Measurements from ENCODE around the gene GLP2R. TPM values are rescaled to one million over a fixed set of nuclear protein-coding genes. Genes with fewer than 3 reads are reported as not detected.

Gene GLP2R
- total RNA-seq, 4 donors from 2014 or later: 7.2 to 17.2 (median 12.2) TPM

DNA sequence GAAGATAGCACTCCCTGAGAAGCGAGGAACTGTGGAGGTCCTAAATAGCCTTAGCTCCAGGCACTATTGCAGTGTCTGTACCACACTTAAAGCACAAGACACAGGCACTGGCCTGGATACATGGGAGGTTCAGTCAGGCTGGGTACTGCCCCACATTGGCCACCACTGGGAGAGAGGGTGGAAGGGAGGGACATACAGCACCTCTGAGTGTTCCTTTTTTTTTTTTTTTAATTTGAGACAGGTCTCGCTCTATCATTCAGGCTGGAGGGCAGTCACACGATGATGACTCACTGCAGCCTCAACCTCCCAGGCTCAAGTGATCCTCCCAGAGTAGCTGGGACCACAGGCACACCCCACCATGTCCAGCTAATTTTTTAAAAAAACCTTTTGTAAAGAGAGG is 5.3 kb upstream of the GLP2R start:
- no peak for TF ChIP-seq POLR2A (IDR thresholded peaks at IDR 0.05)
- TF ChIP-seq POLR2AphosphoS5 (IDR thresholded peaks at IDR 0.05): no peak
- TF ChIP-seq EP300 (IDR thresholded peaks at IDR 0.05; ENCODE audit: low read depth): no peak
- TF ChIP-seq, protein P1, sequence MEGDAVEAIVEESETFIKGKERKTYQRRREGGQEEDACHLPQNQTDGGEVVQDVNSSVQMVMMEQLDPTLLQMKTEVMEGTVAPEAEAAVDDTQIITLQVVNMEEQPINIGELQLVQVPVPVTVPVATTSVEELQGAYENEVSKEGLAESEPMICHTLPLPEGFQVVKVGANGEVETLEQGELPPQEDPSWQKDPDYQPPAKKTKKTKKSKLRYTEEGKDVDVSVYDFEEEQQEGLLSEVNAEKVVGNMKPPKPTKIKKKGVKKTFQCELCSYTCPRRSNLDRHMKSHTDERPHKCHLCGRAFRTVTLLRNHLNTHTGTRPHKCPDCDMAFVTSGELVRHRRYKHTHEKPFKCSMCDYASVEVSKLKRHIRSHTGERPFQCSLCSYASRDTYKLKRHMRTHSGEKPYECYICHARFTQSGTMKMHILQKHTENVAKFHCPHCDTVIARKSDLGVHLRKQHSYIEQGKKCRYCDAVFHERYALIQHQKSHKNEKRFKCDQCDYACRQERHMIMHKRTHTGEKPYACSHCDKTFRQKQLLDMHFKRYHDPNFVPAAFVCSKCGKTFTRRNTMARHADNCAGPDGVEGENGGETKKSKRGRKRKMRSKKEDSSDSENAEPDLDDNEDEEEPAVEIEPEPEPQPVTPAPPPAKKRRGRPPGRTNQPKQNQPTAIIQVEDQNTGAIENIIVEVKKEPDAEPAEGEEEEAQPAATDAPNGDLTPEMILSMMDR (IDR thresholded peaks at IDR 0.05): no peak
- H3K9me3 ChIP-seq: no peaks in the 10 kb centered on the region

DNA sequence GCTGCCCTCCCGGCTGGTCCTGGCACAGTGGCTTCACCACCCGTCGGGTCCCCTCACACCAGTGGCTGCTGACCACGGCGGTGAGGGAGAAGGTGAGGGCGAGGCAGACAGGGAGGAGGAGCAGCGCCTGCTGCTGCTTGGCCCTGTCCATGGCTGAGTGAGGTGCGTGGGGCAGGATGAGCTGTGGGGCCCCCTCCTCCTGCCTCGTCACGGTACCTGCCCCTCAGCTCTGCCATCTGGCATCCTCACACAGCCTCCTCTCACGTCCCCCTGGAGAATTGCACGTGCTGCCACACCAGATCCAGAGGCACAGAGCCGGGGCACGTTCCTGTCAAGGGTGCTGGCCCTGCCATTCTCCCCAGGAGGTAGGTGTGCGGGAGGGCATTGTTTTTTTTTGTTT is 3.8 kb upstream of the GLP2R start, which contains the start of gene GSG1L2:
TSS of gene GSG1L2 (minus strand) at position 159 of the 400 bp plus-strand sequence. CDS start at position 151, 8 bp downstream.
- Histone ChIP-seq H3K4me1 (no peaks in the 10 kb centered on the region), H3K4me3 (no peak within 1 kb of the TSS), H3K9me3 (no peaks in the 10 kb centered on the region), H3K27me3 (no peaks in the 10 kb centered on the region), H3K27ac (no peak within 1 kb of the TSS), H3K36me3 (no peaks in the 10 kb centered on the region)
- intact Hi-C loops (cut with DNase I; ENCODE audit: low total_unique reads): no loop called here
- no peak for DNase-seq
- TF ChIP-seq POLR2A (IDR thresholded peaks at IDR 0.05) (no peak), POLR2AphosphoS5 (IDR thresholded peaks at IDR 0.05) (no peak), EP300 (IDR thresholded peaks at IDR 0.05; ENCODE audit: low read depth) (no peak)
- TF ChIP-seq, protein P1 (IDR thresholded peaks at IDR 0.05): no peak
- 68% methylated on average over 14 of the region's 15 CpGs; no CpG with 5 or more reads in 1 of the 2 donors for WGBS, 2 donors (ENCODE audit: low coverage in 1 of 2)
- in situ Hi-C loops (cut with MboI; ENCODE audit: low pct_ligation_motif_present in 1 of 4, low pct_unique_long_range_greater_than_20kb in 1 of 4, low sequenced_read_pairs in 3 of 4): no loop called here

More for the DNA sequence above, 5.3 kb upstream of the GLP2R start:
- Histone ChIP-seq H3K36me3 (no peaks in the 10 kb centered on the region), H3K4me3 (no peak overlapping the region), H3K4me1 (no peaks in the 10 kb centered on the region), H3K27me3 (no peaks in the 10 kb centered on the region), H3K27ac (no peak overlapping the region)
- intact Hi-C loops (cut with DNase I; ENCODE audit: low total_unique reads) (no loop called here), in situ Hi-C loops (cut with MboI; ENCODE audit: low pct_ligation_motif_present in 1 of 4, low pct_unique_long_range_greater_than_20kb in 1 of 4, low sequenced_read_pairs in 3 of 4) (no loop called here)
- DNase-seq: no peak
- 66% methylated on average over 3 of the region's 3 CpGs; no CpG with 5 or more reads in 1 of the 2 donors for WGBS, 2 donors (ENCODE audit: low coverage in 1 of 2)

DNA sequence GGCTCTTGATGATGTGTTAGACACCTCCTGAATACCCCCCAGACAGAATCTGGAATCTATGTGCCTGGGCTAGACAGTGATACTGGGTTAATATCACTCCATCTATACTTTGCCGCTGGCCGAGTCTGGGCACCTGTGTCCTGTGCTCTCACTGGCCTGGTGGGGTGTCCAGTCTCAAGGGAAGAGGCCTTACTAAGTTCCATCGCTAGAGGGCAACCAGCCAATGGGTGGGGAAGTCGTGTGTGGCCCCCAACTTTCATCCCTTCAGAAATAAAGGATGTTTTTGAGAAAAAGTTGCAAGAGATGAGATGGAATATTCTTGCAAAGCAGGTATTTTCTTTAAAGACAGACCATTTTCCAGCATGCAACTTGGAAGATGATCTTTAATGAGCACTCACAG is 1.6 kb upstream of the GLP2R start:
- intact Hi-C loops (cut with DNase I; ENCODE audit: low total_unique reads) (no loop called here), in situ Hi-C loops (cut with MboI; ENCODE audit: low pct_ligation_motif_present in 1 of 4, low pct_unique_long_range_greater_than_20kb in 1 of 4, low sequenced_read_pairs in 3 of 4) (no loop called here)
- no peaks in the 10 kb centered on the region for H3K9me3 ChIP-seq
- no peak for DNase-seq
- no peaks in the 10 kb centered on the region for H3K27me3 ChIP-seq
- no peak overlapping the region for H3K4me3 ChIP-seq
- H3K36me3 ChIP-seq: no peaks in the 10 kb centered on the region
- WGBS, 2 donors (ENCODE audit: low coverage in 1 of 2): 67% methylated on average over 4 of the region's 4 CpGs; no CpG with 5 or more reads in 1 of the 2 donors
- no peak for TF ChIP-seq EP300 (IDR thresholded peaks at IDR 0.05; ENCODE audit: low read depth)
- no peak for TF ChIP-seq POLR2A (IDR thresholded peaks at IDR 0.05)
- TF ChIP-seq, protein P1 (IDR thresholded peaks at IDR 0.05): no peak
- TF ChIP-seq POLR2AphosphoS5 (IDR thresholded peaks at IDR 0.05): no peak
- H3K4me1 ChIP-seq: peaks cover 0 to 6% (median 2%) of the 10 kb centered on the region in 4 donors
- H3K27ac ChIP-seq: no peak overlapping the region

DNA sequence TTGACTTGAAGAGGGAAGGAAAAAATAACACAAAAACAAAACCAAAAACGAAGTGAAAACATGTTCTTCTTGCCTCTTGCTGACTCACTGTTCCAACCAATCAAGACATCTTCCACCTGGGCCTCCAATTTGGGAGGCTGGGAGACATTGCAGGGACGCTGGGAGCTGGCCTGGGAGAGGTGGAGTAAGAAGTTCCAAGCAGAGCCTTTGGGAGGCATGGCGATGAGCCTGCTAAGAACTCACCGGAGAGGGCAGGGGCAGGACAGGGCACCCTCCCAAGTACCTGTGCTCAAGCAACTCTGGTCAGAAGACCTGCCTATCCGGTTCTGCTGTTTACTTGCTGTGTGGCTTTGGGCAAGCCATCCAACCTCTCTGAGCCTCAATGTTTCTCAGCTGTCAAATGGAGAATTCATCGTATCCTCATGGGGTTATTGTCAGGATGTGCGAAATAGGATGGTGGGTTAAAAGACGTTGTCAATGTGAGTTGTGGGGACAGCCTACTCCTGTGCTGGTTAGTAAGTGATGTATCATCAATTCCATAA is 856 bp upstream of the GLP2R start:
- no peak for DNase-seq
- in situ Hi-C loops (cut with MboI; ENCODE audit: low pct_ligation_motif_present in 1 of 4, low pct_unique_long_range_greater_than_20kb in 1 of 4, low sequenced_read_pairs in 3 of 4): no loop called here
- no peaks in the 10 kb centered on the region for H3K27me3 ChIP-seq
- 72 to 73% methylated on average over 3 to 8 of the region's 8 CpGs for WGBS, 2 donors (ENCODE audit: low coverage in 1 of 2)
- peak overlapping the region in 2 of 4 donors; percentile 8 to 61 for H3K27ac ChIP-seq
- H3K9me3 ChIP-seq: no peaks in the 10 kb centered on the region
- intact Hi-C loops (cut with DNase I; ENCODE audit: low total_unique reads): no loop called here
- H3K4me3 ChIP-seq: no peak overlapping the region
- TF ChIP-seq EP300 (IDR thresholded peaks at IDR 0.05; ENCODE audit: low read depth) (no peak), POLR2AphosphoS5 (IDR thresholded peaks at IDR 0.05) (no peak), POLR2A (IDR thresholded peaks at IDR 0.05) (no peak)
- TF ChIP-seq, protein P1 (IDR thresholded peaks at IDR 0.05): no peak
- H3K4me1 ChIP-seq: peaks cover 0 to 6% (median 2%) of the 10 kb centered on the region in 4 donors
- no peaks in the 10 kb centered on the region for H3K36me3 ChIP-seq
